ENCODE measurements around the gene AGXT2. TPM values are rescaled to one million over a fixed set of nuclear protein-coding genes. Genes with fewer than 3 reads are reported as not detected.

The AGXT2 gene
- total and polyA plus RNA-seq, 8 donors, result 0.73 TPM; not detected in 7

- H3K27ac ChIP-seq, result no peak overlapping the region
- TF ChIP-seq EP300 (IDR thresholded peaks at IDR 0.05) (no peak), POLR2AphosphoS5 (IDR thresholded peaks at IDR 0.05) (no peak), POLR2A (IDR thresholded peaks at IDR 0.05) (no peak)
- TF ChIP-seq, protein P1, sequence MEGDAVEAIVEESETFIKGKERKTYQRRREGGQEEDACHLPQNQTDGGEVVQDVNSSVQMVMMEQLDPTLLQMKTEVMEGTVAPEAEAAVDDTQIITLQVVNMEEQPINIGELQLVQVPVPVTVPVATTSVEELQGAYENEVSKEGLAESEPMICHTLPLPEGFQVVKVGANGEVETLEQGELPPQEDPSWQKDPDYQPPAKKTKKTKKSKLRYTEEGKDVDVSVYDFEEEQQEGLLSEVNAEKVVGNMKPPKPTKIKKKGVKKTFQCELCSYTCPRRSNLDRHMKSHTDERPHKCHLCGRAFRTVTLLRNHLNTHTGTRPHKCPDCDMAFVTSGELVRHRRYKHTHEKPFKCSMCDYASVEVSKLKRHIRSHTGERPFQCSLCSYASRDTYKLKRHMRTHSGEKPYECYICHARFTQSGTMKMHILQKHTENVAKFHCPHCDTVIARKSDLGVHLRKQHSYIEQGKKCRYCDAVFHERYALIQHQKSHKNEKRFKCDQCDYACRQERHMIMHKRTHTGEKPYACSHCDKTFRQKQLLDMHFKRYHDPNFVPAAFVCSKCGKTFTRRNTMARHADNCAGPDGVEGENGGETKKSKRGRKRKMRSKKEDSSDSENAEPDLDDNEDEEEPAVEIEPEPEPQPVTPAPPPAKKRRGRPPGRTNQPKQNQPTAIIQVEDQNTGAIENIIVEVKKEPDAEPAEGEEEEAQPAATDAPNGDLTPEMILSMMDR (IDR thresholded peaks at IDR 0.05), result no peak
- intact Hi-C loops (cut with DNase I; ENCODE audit: low total_unique reads), result no loop called here
- H3K36me3 ChIP-seq, result peaks cover 0 to 2% (median 0%) of the 10 kb centered on the region in 4 donors
- no peak for DNase-seq
- no peaks in the 10 kb centered on the region for H3K4me1 ChIP-seq
- 29 to 54% (median 36%) methylated on average over 1 of the region's 1 CpG for WGBS, 5 donors
- no peaks in the 10 kb centered on the region for H3K27me3 ChIP-seq
- peaks cover 0 to 5% (median 0%) of the 10 kb centered on the region in 4 donors for H3K9me3 ChIP-seq
- no peak overlapping the region for H3K4me3 ChIP-seq
Observed at GRCh38 chr5:34970552-34970951, 77.2 kb downstream of the AGXT2 start.

DNA sequence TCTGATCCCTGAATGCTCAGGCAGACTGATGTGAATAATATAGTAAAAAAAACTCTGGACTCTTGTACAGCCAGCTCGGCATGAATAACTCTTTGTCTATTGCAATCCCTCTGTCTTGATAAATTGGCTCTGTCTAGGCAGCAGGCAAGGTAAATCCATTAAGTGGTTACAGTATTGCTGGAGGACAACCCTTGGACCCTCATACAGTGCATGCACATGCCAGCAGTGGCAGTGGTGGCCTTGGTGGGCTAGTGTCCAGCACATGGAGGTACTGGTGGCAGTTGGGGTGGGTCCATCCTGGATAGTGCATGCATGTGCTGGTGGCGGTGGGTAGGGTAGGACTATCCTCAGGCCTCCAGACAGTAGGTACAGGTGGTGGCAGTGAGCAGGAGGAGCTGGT, 79.5 kb downstream of the AGXT2 start:
- peaks cover 0 to 5% (median 0%) of the 10 kb centered on the region in 4 donors for H3K36me3 ChIP-seq
- intact Hi-C loops (cut with DNase I; ENCODE audit: low total_unique reads), result no loop called here

DNA sequence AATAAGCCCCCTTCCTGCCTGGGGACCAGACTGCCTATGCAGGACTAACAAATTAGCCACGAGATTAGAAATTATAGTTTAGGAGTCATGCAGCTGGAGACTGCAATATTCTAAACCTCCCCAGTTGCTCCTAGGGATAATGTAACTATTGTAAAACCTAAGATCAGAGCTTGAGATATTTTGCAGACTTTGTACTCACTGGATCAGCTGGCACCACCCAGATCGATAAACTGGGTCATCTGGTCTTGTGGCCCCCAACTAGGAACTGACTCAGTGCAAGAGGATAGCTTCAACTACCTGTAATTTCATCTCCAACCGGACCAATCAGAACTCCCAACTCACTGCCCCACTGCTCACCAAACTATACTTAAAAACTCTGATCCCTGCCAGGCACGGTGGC, 80.2 kb downstream of the AGXT2 start:
- intact Hi-C loops (cut with DNase I; ENCODE audit: low total_unique reads), result no loop called here
- 90 to 96% (median 94%) methylated on average over 4 of the region's 4 CpGs for WGBS, 5 donors
- Histone ChIP-seq H3K27me3 (no peaks in the 10 kb centered on the region), H3K4me1 (no peaks in the 10 kb centered on the region), H3K36me3 (peaks cover 0 to 5% (median 0%) of the 10 kb centered on the region in 4 donors), H3K4me3 (no peak overlapping the region), H3K27ac (no peak overlapping the region), H3K9me3 (peaks cover 0 to 5% (median 0%) of the 10 kb centered on the region in 4 donors)
- TF ChIP-seq POLR2AphosphoS5 (IDR thresholded peaks at IDR 0.05), result no peak
- no peak for DNase-seq

More for the DNA sequence above, 79.5 kb downstream of the AGXT2 start:
- Histone ChIP-seq H3K4me3 (no peak overlapping the region), H3K27ac (no peak overlapping the region), H3K9me3 (peaks cover 0 to 5% (median 0%) of the 10 kb centered on the region in 4 donors), H3K4me1 (no peaks in the 10 kb centered on the region), H3K27me3 (no peaks in the 10 kb centered on the region)
- DNase-seq, result no peak
- TF ChIP-seq EP300 (IDR thresholded peaks at IDR 0.05) (no peak), POLR2A (IDR thresholded peaks at IDR 0.05) (no peak), POLR2AphosphoS5 (IDR thresholded peaks at IDR 0.05) (no peak)
- TF ChIP-seq, protein P1 (IDR thresholded peaks at IDR 0.05), result no peak
- WGBS, 5 donors, result 91 to 100% (median 98%) methylated on average over 2 of the region's 2 CpGs

GRCh38 chr5:34959323-34959722, 88.4 kb downstream of the AGXT2 start:
- no peak overlapping the region for H3K4me3 ChIP-seq
- H3K27ac ChIP-seq, result no peak overlapping the region
- 83 to 95% (median 86%) methylated on average over 1 of the region's 1 CpG for WGBS, 5 donors
- intact Hi-C loops (cut with DNase I; ENCODE audit: low total_unique reads), result no loop called here
- no peak for DNase-seq
- H3K4me1 ChIP-seq, result peaks cover 0 to 3% (median 0%) of the 10 kb centered on the region in 4 donors
- TF ChIP-seq POLR2AphosphoS5 (IDR thresholded peaks at IDR 0.05), result no peak
- TF ChIP-seq EP300 (IDR thresholded peaks at IDR 0.05), result no peak
- TF ChIP-seq, protein P1 (IDR thresholded peaks at IDR 0.05), result no peak
- TF ChIP-seq POLR2A (IDR thresholded peaks at IDR 0.05), result no peak
- H3K36me3 ChIP-seq, result peaks cover 3 to 24% (median 12%) of the 10 kb centered on the region in 4 donors
- no peaks in the 10 kb centered on the region for H3K9me3 ChIP-seq
- H3K27me3 ChIP-seq, result no peaks in the 10 kb centered on the region

DNA sequence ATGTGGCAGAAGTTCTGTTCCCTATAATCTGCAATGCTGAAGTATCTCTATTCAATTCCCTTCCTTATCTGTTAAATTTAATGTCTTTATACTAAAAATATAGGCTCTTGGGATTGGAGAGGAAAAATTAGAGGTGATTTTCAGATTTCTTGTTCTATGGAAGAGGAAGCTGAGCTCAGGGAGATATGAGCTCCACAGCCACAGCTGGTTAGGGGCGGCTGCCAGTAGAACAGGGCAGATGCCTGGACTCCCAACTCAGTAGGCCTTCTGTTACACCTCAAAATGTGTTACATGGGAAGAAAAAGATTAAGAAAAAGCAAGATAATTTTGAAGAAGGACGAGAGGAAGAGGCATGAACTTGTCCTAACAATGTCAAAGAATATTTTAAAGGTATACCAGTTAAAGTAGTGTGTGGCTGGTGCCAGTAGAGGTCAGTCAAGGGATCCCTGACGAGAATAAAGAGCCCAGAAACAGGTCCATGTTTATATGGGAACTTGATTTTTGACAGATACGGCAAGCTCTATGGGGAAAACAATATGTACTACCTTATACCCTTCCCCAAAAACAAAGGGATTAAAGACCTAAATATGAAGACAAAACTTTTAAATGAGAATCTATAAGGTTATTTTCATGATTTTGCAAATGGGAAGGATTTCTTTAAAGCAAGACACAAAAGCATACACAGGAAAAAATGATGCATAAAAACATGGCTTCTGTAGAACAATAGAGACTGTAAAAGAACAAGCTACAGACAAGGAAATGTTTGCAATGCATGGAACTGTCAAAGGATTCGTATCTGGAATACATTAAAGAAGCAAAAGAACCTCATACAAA, 89.7 kb downstream of the AGXT2 start:
- Histone ChIP-seq H3K27me3 (no peaks in the 10 kb centered on the region), H3K36me3 (peaks cover 11 to 36% (median 25%) of the 10 kb centered on the region in 4 donors), H3K27ac (no peak overlapping the region), H3K9me3 (no peaks in the 10 kb centered on the region), H3K4me3 (no peak overlapping the region), H3K4me1 (peaks cover 0 to 3% (median 0%) of the 10 kb centered on the region in 4 donors)
- DNase-seq, result peak in 1 of 2 donors; percentile 58
- WGBS, 5 donors, result 45 to 56% (median 46%) methylated on average over 5 of the region's 5 CpGs
- intact Hi-C loops (cut with DNase I; ENCODE audit: low total_unique reads), result no loop called here
- TF ChIP-seq, protein P1 (IDR thresholded peaks at IDR 0.05), result peak in 3 of 7 experiments; percentile 8 to 29 (median 12)
- no peak for TF ChIP-seq EP300 (IDR thresholded peaks at IDR 0.05)

All from stomach (tissue), 9 donors.